ENCODE measurements around the gene DBX1.
"Not testable (repeated sequence)": the region's sequence is repeated elsewhere in the genome, so short reads cannot be mapped to it uniquely, and the experiment has no call there.

Gene DBX1

GRCh38 chr11:20137637-20138036, 22.6 kb downstream of the DBX1 start:
- H3K36me3 ChIP-seq, result no peaks in the 10 kb centered on the region
- no peak overlapping the region for H3K4me3 ChIP-seq (ENCODE audit: low read depth, low read length)
- no peak for TF ChIP-seq CTCF (IDR thresholded peaks at IDR 0.05; ENCODE audit: low read depth, low read length)
- H3K4me1 ChIP-seq, result no peaks in the 10 kb centered on the region
- DNase-seq, result no peak
- no peaks in the 10 kb centered on the region for H3K9me3 ChIP-seq
- no peaks in the 10 kb centered on the region for H3K27me3 ChIP-seq

- Histone ChIP-seq H3K4me3 (ENCODE audit: low read depth, low read length) (no peak overlapping the region), H3K4me1 (no peaks in the 10 kb centered on the region), H3K9me3 (no peaks in the 10 kb centered on the region), H3K27me3 (no peaks in the 10 kb centered on the region), H3K36me3 (no peaks in the 10 kb centered on the region)
- no peak for TF ChIP-seq CTCF (IDR thresholded peaks at IDR 0.05; ENCODE audit: low read depth, low read length)
- no peak for DNase-seq
Observed at GRCh38 chr11:20134991-20135736, 25.1 kb downstream of the DBX1 start.

- Histone ChIP-seq H3K4me1 (no peaks in the 10 kb centered on the region), H3K27me3 (no peaks in the 10 kb centered on the region), H3K9me3 (no peaks in the 10 kb centered on the region), H3K36me3 (no peaks in the 10 kb centered on the region), H3K4me3 (ENCODE audit: low read depth, low read length) (no peak overlapping the region)
- TF ChIP-seq CTCF (IDR thresholded peaks at IDR 0.05; ENCODE audit: low read depth, low read length), result no peak
- DNase-seq, result no peak
Observed at GRCh38 chr11:20132667-20133039, 27.6 kb downstream of the DBX1 start.

- Histone ChIP-seq H3K36me3 (no peaks in the 10 kb centered on the region), H3K4me3 (ENCODE audit: low read depth, low read length) (no peak overlapping the region), H3K27me3 (no peaks in the 10 kb centered on the region), H3K4me1 (no peaks in the 10 kb centered on the region), H3K9me3 (no peaks in the 10 kb centered on the region)
- no peak for DNase-seq
- peak; percentile 49 for TF ChIP-seq CTCF (IDR thresholded peaks at IDR 0.05; ENCODE audit: low read depth, low read length)
Observed at GRCh38 chr11:20131788-20132666, 28.2 kb downstream of the DBX1 start.

- Histone ChIP-seq H3K27me3 (no peaks in the 10 kb centered on the region), H3K36me3 (no peaks in the 10 kb centered on the region), H3K9me3 (no peaks in the 10 kb centered on the region), H3K4me1 (no peaks in the 10 kb centered on the region), H3K4me3 (ENCODE audit: low read depth, low read length) (no peak overlapping the region)
- TF ChIP-seq CTCF (IDR thresholded peaks at IDR 0.05; ENCODE audit: low read depth, low read length), result no peak
- DNase-seq, result no peak
Observed at GRCh38 chr11:20129665-20130064, 30.6 kb downstream of the DBX1 start.

GRCh38 chr11:20128528-20128825, 31.8 kb downstream of the DBX1 start:
- not testable (repeated sequence) for H3K36me3 ChIP-seq; H3K9me3 ChIP-seq; H3K4me1 ChIP-seq; DNase-seq; H3K4me3 ChIP-seq (ENCODE audit: low read depth, low read length); H3K27me3 ChIP-seq
